Caco-2 (cell line): ENCODE measurements around the gene ABCA6. TPM values are rescaled to one million over a fixed set of nuclear protein-coding genes. Genes with fewer than 3 reads are reported as not detected.

ENCODE experiments used
- BruUV-seq: library from RNA; stranded (reverse); fragments of 400-500 nt; replicated peaks from 2 replicates; lab custom pipeline; 2021; lab: Mats Ljungman, UMichigan
- CTCF ChIA-PET: fragments of 300-600 bp; sonication (Branson Sonifier 250); formaldehyde crosslinking; loops from one replicate; lab custom pipeline; 2022; ENCODE audit warnings: antibody characterized with exemption; lab: Charles Lee
- POLR2A ChIA-PET: fragments of 300-600 bp; sonication (Branson Sonifier 250); formaldehyde crosslinking; loops from one replicate; lab custom pipeline; 2022; ENCODE audit warnings: antibody characterized with exemption; lab: Charles Lee
- DNase-seq, 2 experiments: peaks; one replicate each; pipeline versions ENCODE4 v3.0.0 to v3.0.0-alpha.2; 2020 to 2022
- H3K27me3 ChIP-seq: replicated peaks from 2 replicates; pipeline ENCODE4 v1.6.0; 2011; ENCODE audit warnings: low read length; ENCODE audit not compliant: control insufficient read depth, insufficient read depth
- H3K36me3 ChIP-seq: 2 replicates; pipeline ENCODE4 v1.5.1; 2011; ENCODE audit warnings: low read length; ENCODE audit not compliant: control insufficient read depth, insufficient read depth
- H3K4me1 ChIP-seq: fragments of 250-450 bp; sonication (Bioruptor Pico); 2 replicates; pipeline ENCODE4 v1.5.1; 2020; ENCODE audit warnings: mild to moderate bottlenecking
- H3K4me3 ChIP-seq: 2 replicates; pipeline ENCODE4 v1.5.1; 2011; ENCODE audit warnings: low read depth, mild to moderate bottlenecking, control low read depth, low read length
- H3K9me3 ChIP-seq: fragments of 250-450 bp; sonication (Bioruptor Pico); 2 replicates; pipeline ENCODE4 v1.5.1; 2020; ENCODE audit warnings: mild to moderate bottlenecking, moderate library complexity
- H3K27ac Mint-ChIP-seq: one replicate; pipeline ENCODE4 v1.8.0; 2022; ENCODE audit warnings: mixed read lengths; ENCODE audit not compliant: unreplicated experiment
- H3K27me3 Mint-ChIP-seq: one replicate; pipeline ENCODE4 v1.8.0; 2022; ENCODE audit warnings: mixed read lengths; ENCODE audit not compliant: insufficient read depth, unreplicated experiment
- H3K36me3 Mint-ChIP-seq: one replicate; pipeline ENCODE4 v1.8.0; 2022; ENCODE audit warnings: mild to moderate bottlenecking, mixed read lengths; ENCODE audit not compliant: insufficient read depth, unreplicated experiment
- H3K4me1 Mint-ChIP-seq: one replicate; pipeline ENCODE4 v1.8.0; 2022; ENCODE audit warnings: low read depth, mixed read lengths; ENCODE audit not compliant: unreplicated experiment
- H3K4me3 Mint-ChIP-seq: one replicate; pipeline ENCODE4 v1.8.0; 2022; ENCODE audit warnings: mild to moderate bottlenecking, moderate library complexity, mixed read lengths; ENCODE audit not compliant: unreplicated experiment
- H3K9me3 Mint-ChIP-seq: one replicate; pipeline ENCODE4 v1.8.0; 2022; ENCODE audit warnings: mixed read lengths; ENCODE audit not compliant: unreplicated experiment
- CTCF ChIP-seq, 2 experiments: fragments of 200-600 bp in 1 of 2; IDR thresholded peaks; 1 replicate in 1 of 2; 2 replicates in 1 of 2; pipeline versions ENCODE4 v1.5.1 to v1.8.0; 2011 to 2022; ENCODE audit warnings: antibody characterized with exemption in 1 of 2, control low read depth in 1 of 2, inconsistent platforms in 1 of 2, low read depth in 1 of 2, low read length in 1 of 2, mild to moderate bottlenecking in 1 of 2, moderate library complexity in 1 of 2; ENCODE audit not compliant: insufficient read depth in 1 of 2, severe bottlenecking in 1 of 2, unreplicated experiment in 1 of 2
- intact Hi-C: fragments of 100-400 bp; cut with micrococcal nuclease; formaldehyde crosslinking; loops from one replicate; pipeline ENCODE4 v1.10.0; 2022; ENCODE audit not compliant: unreplicated experiment
- total RNA-seq: library from RNA; stranded (reverse); gene quantifications from 2 replicates; pipeline ENCODE4 v1.2.3, GENCODE V29; 2022

ABCA6 gene
- total RNA-seq, 1 experiment from 2014 or later = 1.8 TPM

GRCh38 chr17:69064476-69064875, 77.2 kb downstream of the ABCA6 start:
- no peak for DNase-seq
- Mint-ChIP-seq H3K4me3 (no peak overlapping the region), H3K36me3 (peaks cover 6% of the 10 kb centered on the region), H3K9me3 (peaks cover 20% of the 10 kb centered on the region), H3K27ac (no peak overlapping the region), H3K4me1 (peaks cover 21% of the 10 kb centered on the region), H3K27me3 (no peaks in the 10 kb centered on the region)
- POLR2A ChIA-PET = no interaction called here
- CTCF ChIA-PET = no interaction called here
- H3K9me3 ChIP-seq = no peaks in the 10 kb centered on the region
- no peaks in the 10 kb centered on the region for H3K4me1 ChIP-seq
- H3K27me3 ChIP-seq = no peaks in the 10 kb centered on the region
- intact Hi-C loops = no loop called here
- H3K36me3 ChIP-seq = no peaks in the 10 kb centered on the region
- TF ChIP-seq CTCF (IDR thresholded peaks at IDR 0.05; ENCODE audit: insufficient read depth in 1 of 2, low read depth in 1 of 2, low read length in 1 of 2, severe bottlenecking in 1 of 2, unreplicated experiment in 1 of 2) = no peak
- BruUV-seq = no TSS peak
- no peak overlapping the region for H3K4me3 ChIP-seq

- H3K4me3 Mint-ChIP-seq = no peak overlapping the region
- H3K27me3 ChIP-seq = no peaks in the 10 kb centered on the region
- H3K4me1 ChIP-seq = no peaks in the 10 kb centered on the region
- no TSS peak for BruUV-seq
- DNase-seq = no peak
- H3K4me1 Mint-ChIP-seq = peaks cover 21% of the 10 kb centered on the region
- TF ChIP-seq CTCF (IDR thresholded peaks at IDR 0.05; ENCODE audit: insufficient read depth in 1 of 2, low read depth in 1 of 2, low read length in 1 of 2, severe bottlenecking in 1 of 2, unreplicated experiment in 1 of 2) = no peak
- H3K9me3 ChIP-seq = no peaks in the 10 kb centered on the region
- CTCF ChIA-PET = no interaction called here
- intact Hi-C loops = no loop called here
- H3K36me3 Mint-ChIP-seq = peaks cover 6% of the 10 kb centered on the region
- no peak overlapping the region for H3K27ac Mint-ChIP-seq
- no peak overlapping the region for H3K4me3 ChIP-seq
- POLR2A ChIA-PET = no interaction called here
- H3K36me3 ChIP-seq = no peaks in the 10 kb centered on the region
- H3K27me3 Mint-ChIP-seq = no peaks in the 10 kb centered on the region
- H3K9me3 Mint-ChIP-seq = peaks cover 25% of the 10 kb centered on the region
Observed at GRCh38 chr17:69064001-69064400, 77.7 kb downstream of the ABCA6 start.

- CTCF ChIA-PET = no interaction called here
Observed at GRCh38 chr17:69062860-69063581, 78.7 kb downstream of the ABCA6 start.

More at GRCh38 chr17:69062860-69063581, 78.7 kb downstream of the ABCA6 start:
- Histone ChIP-seq H3K27me3 (no peaks in the 10 kb centered on the region), H3K36me3 (no peaks in the 10 kb centered on the region), H3K4me1 (no peaks in the 10 kb centered on the region), H3K9me3 (no peaks in the 10 kb centered on the region), H3K4me3 (no peak overlapping the region)
- no peak for DNase-seq
- Mint-ChIP-seq H3K36me3 (peaks cover 6% of the 10 kb centered on the region), H3K4me3 (no peak overlapping the region), H3K9me3 (peaks cover 28% of the 10 kb centered on the region), H3K27ac (no peak overlapping the region), H3K27me3 (no peaks in the 10 kb centered on the region), H3K4me1 (peaks cover 21% of the 10 kb centered on the region)
- intact Hi-C loops = no loop called here
- POLR2A ChIA-PET = no interaction called here
- no peak for TF ChIP-seq CTCF (IDR thresholded peaks at IDR 0.05; ENCODE audit: insufficient read depth in 1 of 2, low read depth in 1 of 2, low read length in 1 of 2, severe bottlenecking in 1 of 2, unreplicated experiment in 1 of 2)
- no TSS peak for BruUV-seq
